Ovary (tissue), 9 donors: ENCODE results near the gene LYZL6. TPM values are rescaled to one million over a fixed set of nuclear protein-coding genes. Genes with fewer than 3 reads are reported as not detected.

Experiments used
- DNase-seq, 5 donors: peaks; one replicate each; pipeline ENCODE4 v3.0.0-alpha.2; 2019 to 2020
- H3K27ac ChIP-seq, 2 donors: fragments of 200-600 bp; one replicate each; pipeline versions ENCODE4 v1.5.1 to v1.8.0; 2019 to 2022
- H3K27me3 ChIP-seq: fragments of 200-600 bp; one replicate; pipeline ENCODE4 v1.8.0; 2022
- H3K36me3 ChIP-seq: fragments of 200-600 bp; sonication (generic); one replicate; pipeline ENCODE4 v1.5.1; 2019
- H3K4me1 ChIP-seq: one replicate; pipeline ENCODE4 v1.8.1; 2013; ENCODE audit warnings: mild to moderate bottlenecking, moderate library complexity; ENCODE audit not compliant: insufficient read depth
- H3K4me3 ChIP-seq: fragments of 200-600 bp; sonication (generic); one replicate; pipeline ENCODE4 v1.5.1; 2017
- H3K9me3 ChIP-seq, 2 donors: fragments of 200-600 bp in 1 of 2; sonication (generic) in 1 of 2; one replicate each; pipeline versions ENCODE4 v1.5.1 to v1.8.1; 2013 to 2019; ENCODE audit warnings: mild to moderate bottlenecking in 1 of 2, moderate library complexity in 1 of 2
- EP300 ChIP-seq: sonication (generic); formaldehyde crosslinking; IDR thresholded peaks from one replicate; pipeline ENCODE4 v1.6.1; 2017; ENCODE audit warnings: antibody characterized with exemption
- POLR2A ChIP-seq: fragments of 450-650 bp; IDR thresholded peaks from one replicate; pipeline ENCODE4 v1.6.1; 2017; ENCODE audit warnings: antibody characterized with exemption, mild to moderate bottlenecking, moderate library complexity
- WGBS, 3 donors: extraction: QIAGEN DNeasy Blood & Tissue Kit in 1 of 3; methylation state at CpG; one replicate each; pipeline versions ENCODE4 v1.1.5 to v1.1.7; 2013 to 2017; 5-methylcytosine and 5-hydroxymethylcytosine counted together
- intact Hi-C, 4 donors: fragments of 100-400 bp; cut with DNase I; formaldehyde crosslinking; loops; one replicate each; pipeline versions ENCODE4 v1.11.0 to v1.15.1; 2022 to 2023
- polyA plus RNA-seq, 2 donors: library from polyadenylated mRNA; stranded (reverse); fragments of 200-250 nt in 1 of 2; fragments of 350-450 nt in 1 of 2; fragmentation: Illumina TruSeq in 1 of 2; extraction: RNeasy Lipid Tissue Mini Kit (QIAGEN cat#74804) in 1 of 2; gene quantifications; one replicate each; pipeline ENCODE4 v1.2.3, GENCODE V29; 2013 to 2014
- small RNA-seq: library from RNA; depleted of rRNA; stranded (forward); fragments of <200 nt; gene quantifications from one replicate; pipeline ENCODE3, GENCODE V24; 2016
- total RNA-seq, 7 donors: library from RNA; depleted of rRNA in 2 of 7; stranded (reverse); fragments of >200 nt in 2 of 7; fragmentation: NEBNext Ultra II Directional in 3 of 7; extraction: Animal tissue kit (Norgen Biotek cat#: 25700) in 3 of 7; gene quantifications; one replicate each; pipeline versions ENCODE4 v1.1.0 to v1.2.4, GENCODE V29; 2016 to 2023
- TF ChIP-seq, protein P1 (sequence below), 3 donors: fragments of 450-650 bp in 2 of 3; fragments of 200-600 bp in 1 of 3; IDR thresholded peaks; one replicate each; pipeline versions ENCODE4 v1.5.1 to v1.8.0; 2016 to 2022; ENCODE audit warnings: antibody characterized with exemption in 3 of 3, mild to moderate bottlenecking in 1 of 3
- donor health status: DM: no; HTN: no; CAD: no; lungs with moderate emphysema.
- donor health status: DM: no; HTN: no; CAD: no.
- donor health status: Bipolar disorder and iron deficiency.
- donor health status: DM: yes; HTN: yes; CAD: no.
- donor health status: DM: no; HTN: no; CAD: no.
- donor health status: DM: yes; HTN: yes; CAD: no.

LYZL6 gene
- total and polyA plus RNA-seq, 9 donors, result not detected

DNA sequence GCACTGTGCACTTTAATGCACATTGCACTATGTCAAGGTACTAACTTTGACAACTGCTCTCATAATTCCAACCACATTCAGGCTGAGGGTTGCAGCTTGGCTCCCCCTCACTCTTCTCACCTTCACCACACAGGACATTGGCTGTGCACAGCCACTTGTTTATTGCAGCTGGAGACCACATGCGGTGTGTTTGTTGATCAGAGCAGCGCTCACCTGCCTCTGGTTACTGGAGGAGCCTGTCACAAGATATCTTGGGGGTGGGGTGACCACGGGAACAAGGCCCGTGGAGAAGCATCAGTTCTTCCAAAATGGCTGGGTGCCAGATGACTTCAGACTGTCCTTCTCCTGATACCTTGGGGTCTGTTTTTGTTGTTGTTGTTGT is 52.7 kb downstream of the LYZL6 start:
- TF ChIP-seq POLR2A (no peak), EP300 (no peak)
- TF ChIP-seq, protein P1, sequence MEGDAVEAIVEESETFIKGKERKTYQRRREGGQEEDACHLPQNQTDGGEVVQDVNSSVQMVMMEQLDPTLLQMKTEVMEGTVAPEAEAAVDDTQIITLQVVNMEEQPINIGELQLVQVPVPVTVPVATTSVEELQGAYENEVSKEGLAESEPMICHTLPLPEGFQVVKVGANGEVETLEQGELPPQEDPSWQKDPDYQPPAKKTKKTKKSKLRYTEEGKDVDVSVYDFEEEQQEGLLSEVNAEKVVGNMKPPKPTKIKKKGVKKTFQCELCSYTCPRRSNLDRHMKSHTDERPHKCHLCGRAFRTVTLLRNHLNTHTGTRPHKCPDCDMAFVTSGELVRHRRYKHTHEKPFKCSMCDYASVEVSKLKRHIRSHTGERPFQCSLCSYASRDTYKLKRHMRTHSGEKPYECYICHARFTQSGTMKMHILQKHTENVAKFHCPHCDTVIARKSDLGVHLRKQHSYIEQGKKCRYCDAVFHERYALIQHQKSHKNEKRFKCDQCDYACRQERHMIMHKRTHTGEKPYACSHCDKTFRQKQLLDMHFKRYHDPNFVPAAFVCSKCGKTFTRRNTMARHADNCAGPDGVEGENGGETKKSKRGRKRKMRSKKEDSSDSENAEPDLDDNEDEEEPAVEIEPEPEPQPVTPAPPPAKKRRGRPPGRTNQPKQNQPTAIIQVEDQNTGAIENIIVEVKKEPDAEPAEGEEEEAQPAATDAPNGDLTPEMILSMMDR (IDR thresholded peaks at IDR 0.05), result no peak
- Histone ChIP-seq H3K4me3 (no peak overlapping the region), H3K4me1 (no peaks in the 10 kb centered on the region), H3K36me3 (no peaks in the 10 kb centered on the region), H3K27me3 (no peaks in the 10 kb centered on the region), H3K27ac (no peak overlapping the region), H3K9me3 (no peaks in the 10 kb centered on the region)
- intact Hi-C loops, result no loop called here
- DNase-seq, result no peak
- WGBS, 3 donors, result 36 to 52% (median 48%) methylated on average over 4 of the region's 4 CpGs

DNA sequence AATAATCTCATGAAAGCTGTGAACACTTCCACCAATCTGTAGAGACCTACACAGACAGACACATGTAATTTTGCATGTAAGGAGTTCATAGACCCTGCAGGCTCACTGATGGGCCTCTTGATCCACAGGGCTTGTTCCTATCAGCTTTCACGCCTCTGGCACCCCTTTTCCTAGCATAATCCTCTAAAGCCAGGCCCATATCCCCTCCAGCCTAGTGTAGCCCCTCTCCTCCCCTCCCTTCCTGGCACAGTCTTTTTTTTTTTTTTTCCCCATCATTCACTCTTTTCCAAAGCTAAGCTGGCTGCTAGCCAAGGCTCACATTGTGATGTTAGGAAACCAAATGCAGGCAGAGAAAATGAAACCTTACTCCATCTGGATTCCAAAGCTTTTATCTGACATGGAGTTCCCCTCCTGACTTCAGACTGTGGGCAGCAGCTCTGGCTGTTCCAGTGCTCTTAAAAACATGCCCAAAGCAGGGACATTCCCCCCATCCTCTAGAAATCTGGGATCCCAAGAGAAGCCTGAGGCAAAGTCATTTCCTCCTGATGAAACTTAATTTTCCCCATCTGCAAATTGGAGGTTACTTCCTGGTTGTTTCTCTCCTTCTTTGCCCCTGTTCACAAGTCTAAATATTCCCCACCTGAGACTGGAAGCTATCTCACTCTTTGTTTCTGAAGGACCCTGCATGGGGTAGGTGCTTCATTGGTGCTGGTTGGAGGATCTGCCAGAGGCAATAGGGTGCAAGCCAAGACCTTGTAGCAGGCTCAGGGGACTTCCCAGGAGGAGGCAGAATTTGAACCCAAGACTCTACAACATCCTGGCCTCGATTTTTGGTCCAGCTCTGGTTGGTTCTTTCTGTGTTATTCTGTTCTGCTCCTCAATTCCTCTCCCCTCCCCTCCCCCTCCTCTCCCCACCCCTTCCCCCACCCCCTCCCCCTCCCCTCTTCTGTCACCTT is 53.4 kb downstream of the LYZL6 start:
- intact Hi-C loops, result no loop called here
- Histone ChIP-seq H3K9me3 (no peaks in the 10 kb centered on the region), H3K36me3 (no peaks in the 10 kb centered on the region), H3K27ac (no peak overlapping the region), H3K27me3 (no peaks in the 10 kb centered on the region), H3K4me1 (no peaks in the 10 kb centered on the region), H3K4me3 (no peak overlapping the region)
- peak in 1 of 5 donors; percentile 26 for DNase-seq
- WGBS, 3 donors, result 84 to 89% (median 85%) methylated on average over 2 of the region's 2 CpGs
- TF ChIP-seq, protein P1 (IDR thresholded peaks at IDR 0.05), result no peak
- TF ChIP-seq EP300 (no peak), POLR2A (no peak)

DNA sequence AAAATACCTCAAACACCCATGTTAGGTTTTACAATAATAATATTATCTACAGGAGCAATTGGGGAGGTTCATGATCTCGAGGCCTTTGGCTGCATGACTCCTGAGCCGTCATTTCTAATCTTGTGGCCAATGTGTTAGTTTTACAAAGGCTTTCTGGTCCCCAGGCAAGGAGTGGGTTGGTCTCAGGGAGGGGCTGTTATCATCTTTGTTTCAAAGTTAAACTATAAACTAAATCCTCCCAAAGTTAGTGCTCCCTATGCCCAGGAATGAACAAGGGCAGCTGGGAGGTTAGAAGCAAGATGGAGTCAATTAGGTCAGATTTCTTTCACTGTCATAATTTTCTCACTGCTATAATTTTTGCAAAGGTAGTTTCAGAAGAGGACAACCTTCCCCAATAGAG is 54.3 kb downstream of the LYZL6 start:
- no peak for DNase-seq
- Histone ChIP-seq H3K27ac (no peak overlapping the region), H3K4me1 (no peaks in the 10 kb centered on the region), H3K36me3 (no peaks in the 10 kb centered on the region), H3K4me3 (no peak overlapping the region), H3K9me3 (no peaks in the 10 kb centered on the region), H3K27me3 (no peaks in the 10 kb centered on the region)
- intact Hi-C loops, result no loop called here
- no peak for TF ChIP-seq EP300
- TF ChIP-seq, protein P1 (IDR thresholded peaks at IDR 0.05), result no peak
- TF ChIP-seq POLR2A, result no peak
- WGBS, 3 donors, result 77 to 88% (median 77%) methylated on average over 2 of the region's 2 CpGs

Small RNA genes within 50 kb of the gene (small RNA-seq; reads per million reads assigned to genes)
- 53.6 reads per million, percentile 89 among the genes with 10 or more reads in this experiment for gene RF00100

Other genes with a start within 250 kb of the LYZL6 start
- gene RASL10B, start 212.1 kb downstream of the LYZL6 start, total RNA-seq, result 10 to 100 TPM in 1 of 7 donors, 1 to 10 TPM in 6; 5.1 to 14.8 (median 6.7) TPM
- gene RASL10B, start 212.1 kb downstream of the LYZL6 start, polyA plus RNA-seq, result 1 to 10 TPM; 2.3 to 4.8 TPM
- 1 to 10 TPM in 2 of 7 donors, under 1 TPM in 3, not detected in 2; 0.37 to 9.0 (median 0.62) TPM for gene GAS2L2, start 190.5 kb downstream of the LYZL6 start, total RNA-seq
- under 1 TPM in 1 of 2 donors, not detected in 1; 0.02 TPM for gene GAS2L2, start 190.5 kb downstream of the LYZL6 start, polyA plus RNA-seq
- gene C17orf50, start 182.8 kb downstream of the LYZL6 start, total RNA-seq, result not detected
- not detected for gene C17orf50, start 182.8 kb downstream of the LYZL6 start, polyA plus RNA-seq
- 10 to 100 TPM in 1 of 7 donors, 1 to 10 TPM in 4, under 1 TPM in 2; 0.25 to 33.3 (median 3.3) TPM for gene MMP28, start 148.1 kb downstream of the LYZL6 start, total RNA-seq
- gene MMP28, start 148.1 kb downstream of the LYZL6 start, polyA plus RNA-seq, result 1 to 10 TPM; 5.9 to 7.1 TPM
- 100 to 1,000 TPM in 5 of 7 donors, 10 to 100 TPM in 2; 30.2 to 162 (median 126) TPM for gene TAF15, start 134.2 kb downstream of the LYZL6 start, total RNA-seq
- 100 to 1,000 TPM in 1 of 2 donors, 10 to 100 TPM in 1; 88.9 to 223 TPM for gene TAF15, start 134.2 kb downstream of the LYZL6 start, polyA plus RNA-seq
- not detected for gene HEATR9, start 74.8 kb downstream of the LYZL6 start, total RNA-seq
- under 1 TPM in 1 of 2 donors, not detected in 1; 0.18 TPM for gene HEATR9, start 74.8 kb downstream of the LYZL6 start, polyA plus RNA-seq
- 1 to 10 TPM in 6 of 7 donors, under 1 TPM in 1; 0.28 to 3.9 (median 2.1) TPM for gene CCL5, start 63.4 kb downstream of the LYZL6 start, total RNA-seq
- gene CCL5, start 63.4 kb downstream of the LYZL6 start, polyA plus RNA-seq, result 10 to 100 TPM in 1 of 2 donors, 1 to 10 TPM in 1; 2.1 to 44.5 TPM
- gene RDM1, start 12.9 kb downstream of the LYZL6 start, total RNA-seq, result not detected
- under 1 TPM in 1 of 2 donors, not detected in 1; 0.33 TPM for gene RDM1, start 12.9 kb downstream of the LYZL6 start, polyA plus RNA-seq
- gene CCL16, start 37.8 kb upstream of the LYZL6 start, total RNA-seq, result under 1 TPM in 2 of 7 donors, not detected in 5; 0.11 to 0.26 TPM
- gene CCL16, start 37.8 kb upstream of the LYZL6 start, polyA plus RNA-seq, result under 1 TPM; 0.17 to 0.90 TPM
- 10 to 100 TPM in 4 of 7 donors, 1 to 10 TPM in 3; 3.3 to 64.8 (median 11.7) TPM for gene CCL14, start 43.0 kb upstream of the LYZL6 start, total RNA-seq
- gene CCL14, start 43.0 kb upstream of the LYZL6 start, polyA plus RNA-seq, result 100 to 1,000 TPM in 1 of 2 donors, 10 to 100 TPM in 1; 37.4 to 411 TPM
- under 1 TPM in 1 of 7 donors, not detected in 6; 0.48 TPM for gene CCL15, start 57.8 kb upstream of the LYZL6 start, total RNA-seq
- not detected for gene CCL15, start 57.8 kb upstream of the LYZL6 start, polyA plus RNA-seq
- gene CCL23, start 74.3 kb upstream of the LYZL6 start, total RNA-seq, result 1 to 10 TPM in 3 of 7 donors, under 1 TPM in 2, not detected in 2; 0.81 to 9.2 (median 2.3) TPM
- 1 to 10 TPM; 3.7 to 3.9 TPM for gene CCL23, start 74.3 kb upstream of the LYZL6 start, polyA plus RNA-seq
- gene CCL18, start 120.6 kb upstream of the LYZL6 start, total RNA-seq, result 10 to 100 TPM in 1 of 7 donors, under 1 TPM in 3, not detected in 3; 0.20 to 28.4 (median 0.38) TPM
- gene CCL18, start 120.6 kb upstream of the LYZL6 start, polyA plus RNA-seq, result 10 to 100 TPM in 1 of 2 donors, 1 to 10 TPM in 1; 1.3 to 24.0 TPM
- gene CCL3, start 146.4 kb upstream of the LYZL6 start, total RNA-seq, result 1 to 10 TPM in 5 of 7 donors, under 1 TPM in 2; 0.57 to 9.3 (median 3.1) TPM
- gene CCL3, start 146.4 kb upstream of the LYZL6 start, polyA plus RNA-seq, result 1 to 10 TPM; 3.7 to 5.3 TPM
- 10 to 100 TPM in 1 of 7 donors, 1 to 10 TPM in 6; 1.1 to 15.2 (median 2.0) TPM for gene CCL4, start 160.1 kb upstream of the LYZL6 start, total RNA-seq
- 10 to 100 TPM in 1 of 2 donors, 1 to 10 TPM in 1; 2.7 to 17.2 TPM for gene CCL4, start 160.1 kb upstream of the LYZL6 start, polyA plus RNA-seq
- 10 to 100 TPM in 1 of 7 donors, 1 to 10 TPM in 6; 1.1 to 11.5 (median 4.5) TPM for gene TBC1D3B, start 232.9 kb upstream of the LYZL6 start, total RNA-seq
- gene TBC1D3B, start 232.9 kb upstream of the LYZL6 start, polyA plus RNA-seq, result 1 to 10 TPM in 1 of 2 donors, not detected in 1; 2.5 TPM